HG02610 (cell line): ENCODE data around the gene ADGRG6.

Source experiments
- ATAC-seq: cut with Tn5 transposase; IDR thresholded peaks from one replicate; pipeline ENCODE4 v1.9.1; 2021; ENCODE audit warnings: mild to moderate bottlenecking, moderate library complexity; ENCODE audit not compliant: unreplicated experiment

ADGRG6 gene

GRCh38 chr6:142290851-142291250 lies 11.0 kb upstream of the ADGRG6 start:
- ATAC-seq = no peak

GRCh38 chr6:142291512-142291911 lies 10.3 kb upstream of the ADGRG6 start:
- no peak for ATAC-seq

GRCh38 chr6:142292166-142292924 lies 9.5 kb upstream of the ADGRG6 start:
- ATAC-seq = no peak

GRCh38 chr6:142293121-142293520 lies 8.7 kb upstream of the ADGRG6 start:
- no peak for ATAC-seq

- ATAC-seq = no peak
Measured at GRCh38 chr6:142294679-142295078, 7.1 kb upstream of the ADGRG6 start.

GRCh38 chr6:142296975-142297604 lies 4.7 kb upstream of the ADGRG6 start:
- no peak for ATAC-seq

- no peak for ATAC-seq
Measured at GRCh38 chr6:142297605-142297995, 4.2 kb upstream of the ADGRG6 start.

DNA sequence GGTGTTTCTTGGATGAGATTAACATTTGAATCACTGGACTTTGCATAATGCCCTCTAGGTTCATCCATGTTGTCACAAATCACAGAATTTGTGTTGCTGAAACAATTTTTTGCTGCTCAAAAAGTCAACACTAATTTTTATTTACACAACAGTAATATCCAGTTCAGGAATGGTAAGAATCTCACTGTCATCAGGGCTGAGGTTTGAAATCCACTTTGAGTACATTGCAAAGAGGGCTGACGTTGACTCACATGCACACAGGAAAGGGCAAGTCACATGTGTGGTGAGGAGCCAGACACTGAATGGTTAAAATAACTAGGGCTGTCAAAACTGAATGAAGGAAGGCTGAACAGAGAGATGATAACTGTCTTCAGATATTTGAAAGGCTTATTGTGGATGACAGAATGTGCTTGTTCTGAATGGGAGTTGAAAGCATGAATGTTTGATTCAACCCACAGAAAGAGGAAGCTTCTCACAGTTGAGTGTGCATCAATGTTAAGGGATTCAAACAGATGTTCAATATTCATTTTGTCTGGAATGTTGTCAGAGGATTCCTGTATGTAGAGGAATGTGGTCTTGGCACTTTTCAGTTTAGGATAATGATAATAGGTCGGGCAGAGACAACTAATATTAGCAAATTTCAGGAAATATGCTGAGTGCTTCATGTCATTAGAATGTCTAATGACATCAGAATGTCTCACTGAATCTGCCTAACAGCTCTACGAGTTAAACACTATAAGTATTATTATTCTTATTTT lies 3.6 kb upstream of the ADGRG6 start:
- ATAC-seq = no peak

- no peak for ATAC-seq
Measured at GRCh38 chr6:142300302-142300701, 1.5 kb upstream of the ADGRG6 start.

GRCh38 chr6:142300758-142301650 lies 803 bp upstream of the ADGRG6 start:
- peak; percentile 17 for ATAC-seq

GRCh38 chr6:142302421-142303175 lies 791 bp downstream of the ADGRG6 start:
- ATAC-seq = no peak

GRCh38 chr6:142303176-142303533 lies 1.3 kb downstream of the ADGRG6 start:
- ATAC-seq = no peak

GRCh38 chr6:142304241-142304640 lies 2.4 kb downstream of the ADGRG6 start:
- no peak for ATAC-seq

- no peak for ATAC-seq
Measured at GRCh38 chr6:142306736-142307135, 4.9 kb downstream of the ADGRG6 start.

DNA sequence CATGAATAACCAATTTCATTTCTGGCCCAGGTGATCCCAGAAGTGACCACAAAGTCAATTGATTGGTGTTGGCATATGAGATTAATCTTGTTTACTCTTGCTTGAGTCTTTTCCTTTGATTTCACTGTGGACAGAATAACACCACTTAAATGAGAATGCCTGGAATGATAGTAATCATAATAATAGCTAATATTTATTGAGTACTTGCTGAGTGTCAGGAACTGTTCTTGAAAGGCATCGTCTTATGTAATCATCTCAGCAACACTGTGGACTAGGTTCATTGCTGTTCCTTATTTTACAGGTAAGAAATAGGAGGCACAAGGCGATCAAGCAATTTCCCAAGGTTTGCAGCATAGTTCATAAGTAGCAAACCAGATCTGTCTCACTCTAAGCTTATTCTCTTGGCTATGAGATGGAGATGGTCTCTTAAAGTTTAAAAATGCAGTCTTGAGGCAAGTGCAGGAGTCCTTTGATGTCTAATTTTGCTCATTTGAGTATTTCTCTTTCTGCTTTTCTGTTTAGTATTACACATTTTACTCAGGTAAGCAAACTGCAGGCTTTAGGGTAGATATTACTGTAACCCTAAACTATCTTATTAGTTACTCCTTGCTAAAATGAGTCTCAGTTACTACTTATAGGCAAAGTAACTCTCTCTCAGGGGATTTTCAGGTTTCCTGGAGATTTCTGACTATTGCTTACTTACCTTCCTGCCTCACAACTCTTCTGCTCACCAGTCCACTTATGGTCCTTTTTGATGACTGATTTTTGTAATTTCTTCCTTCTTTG lies 6.3 kb downstream of the ADGRG6 start:
- ATAC-seq = peak; percentile 50

DNA sequence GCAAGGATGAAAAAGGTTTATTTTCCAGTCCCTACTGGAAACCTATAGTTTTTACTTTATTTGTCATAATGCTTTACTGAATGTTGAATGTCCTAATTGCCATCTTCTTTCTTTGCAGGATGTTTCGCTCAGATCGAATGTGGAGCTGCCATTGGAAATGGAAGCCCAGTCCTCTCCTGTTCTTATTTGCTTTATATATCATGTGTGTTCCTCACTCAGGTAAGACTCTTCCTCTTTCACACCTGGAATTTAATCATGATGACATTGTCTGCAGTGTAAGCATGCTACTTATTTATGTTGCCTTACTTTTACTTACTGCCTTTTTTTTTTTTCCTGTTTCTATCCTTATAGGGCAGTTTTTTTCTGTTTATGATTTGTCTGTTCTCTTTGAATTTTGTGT lies 7.6 kb downstream of the ADGRG6 start:
- ATAC-seq = no peak

GRCh38 chr6:142313284-142313683 lies 11.5 kb downstream of the ADGRG6 start:
- ATAC-seq = no peak

DNA sequence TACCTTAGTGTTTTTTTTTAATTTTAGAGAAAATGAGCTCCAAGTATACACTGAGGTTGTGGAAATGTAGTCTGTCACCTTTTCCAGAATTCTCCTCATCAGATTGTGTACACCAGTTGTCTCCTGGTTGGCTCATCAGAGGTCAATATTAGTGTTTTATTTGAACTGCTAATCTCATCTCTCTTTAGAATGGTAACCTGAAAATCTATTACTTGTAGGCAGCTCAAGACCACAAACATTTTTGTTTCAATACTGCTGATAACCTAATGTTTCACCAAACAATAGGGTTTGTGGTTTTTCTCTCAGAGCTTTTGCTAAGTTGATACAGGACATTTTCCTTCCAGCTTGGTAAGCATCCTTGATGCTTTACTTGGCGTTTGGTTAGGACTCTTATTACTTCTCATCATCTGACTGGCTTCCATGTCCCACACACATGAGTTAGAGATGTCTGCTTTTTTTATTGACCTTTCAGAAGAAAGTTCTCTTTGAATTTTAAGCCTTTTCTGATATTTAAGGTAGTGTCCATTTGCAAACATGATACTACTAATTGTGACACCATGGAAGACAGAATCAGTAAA lies 15.1 kb downstream of the ADGRG6 start:
- ATAC-seq = no peak

DNA sequence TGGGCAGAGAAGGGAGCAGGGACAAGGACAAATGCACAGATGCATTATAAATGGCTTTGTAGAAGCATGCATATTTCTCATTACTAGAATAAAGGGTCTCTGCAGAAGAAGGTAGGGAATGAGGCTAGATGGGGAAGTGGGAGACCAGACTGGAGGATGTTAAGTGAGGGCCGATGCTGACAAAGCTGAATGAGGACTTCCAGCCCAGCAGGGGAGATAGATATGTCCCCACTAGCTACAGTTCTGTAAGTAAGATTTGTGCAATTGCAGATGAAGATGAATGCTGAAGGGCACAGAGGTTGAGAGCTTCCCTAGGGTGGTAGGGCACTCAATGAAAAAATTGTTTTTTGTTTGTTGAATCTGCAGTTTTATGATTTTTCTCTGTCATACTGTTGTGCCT lies 16.9 kb downstream of the ADGRG6 start:
- ATAC-seq = no peak
